Effector CD4-positive, alpha-beta T cell (primary cell): ENCODE measurements around the gene HSD11B1L.
"Not testable (repeated sequence)": the region's sequence is repeated elsewhere in the genome, so short reads cannot be mapped to it uniquely, and the experiment has no call there.

Experiments used
- DNase-seq: peaks from one replicate; pipeline ENCODE4 v3.0.0-alpha.2; 2020

Gene HSD11B1L

DNA sequence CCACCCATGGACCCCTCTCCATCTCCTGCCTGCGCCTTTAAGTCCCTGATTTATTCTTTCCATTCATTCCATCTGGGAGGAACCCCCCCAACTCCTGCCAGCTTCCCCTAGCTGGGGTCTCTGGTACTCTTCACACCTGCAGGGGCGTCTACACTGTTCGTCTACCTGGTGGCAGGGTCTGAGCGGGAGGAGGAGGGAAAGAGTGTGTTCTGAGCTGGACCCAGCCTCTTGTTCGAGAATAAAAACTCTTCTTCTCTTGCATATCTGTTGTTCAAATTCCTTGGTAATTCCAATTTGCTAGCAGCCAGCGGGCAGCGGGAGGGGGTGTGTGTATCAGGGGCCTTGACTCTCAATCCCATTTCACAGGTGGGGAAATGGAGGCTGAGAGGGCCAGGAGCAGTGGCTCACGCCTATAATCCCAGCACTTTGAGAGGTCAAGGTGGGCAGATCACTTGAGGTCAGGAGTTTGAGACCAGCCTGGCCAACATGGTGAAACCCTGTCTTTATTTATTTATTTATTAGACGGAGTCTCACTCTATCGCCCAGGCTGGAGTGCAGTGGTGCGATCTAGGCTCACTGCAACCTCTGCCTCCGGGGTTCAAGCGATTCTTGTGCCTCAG lies 7.5 kb downstream of the HSD11B1L start:
- not testable (repeated sequence) for DNase-seq

GRCh38 chr19:5690125-5690954 lies 9.5 kb downstream of the HSD11B1L start, which contains the start of gene RPL36:
RPL36 (plus strand) TSS chr19:5690295; CDS start chr19:5690508, 213 bp downstream.
- DNase-seq = peak; percentile 99

DNA sequence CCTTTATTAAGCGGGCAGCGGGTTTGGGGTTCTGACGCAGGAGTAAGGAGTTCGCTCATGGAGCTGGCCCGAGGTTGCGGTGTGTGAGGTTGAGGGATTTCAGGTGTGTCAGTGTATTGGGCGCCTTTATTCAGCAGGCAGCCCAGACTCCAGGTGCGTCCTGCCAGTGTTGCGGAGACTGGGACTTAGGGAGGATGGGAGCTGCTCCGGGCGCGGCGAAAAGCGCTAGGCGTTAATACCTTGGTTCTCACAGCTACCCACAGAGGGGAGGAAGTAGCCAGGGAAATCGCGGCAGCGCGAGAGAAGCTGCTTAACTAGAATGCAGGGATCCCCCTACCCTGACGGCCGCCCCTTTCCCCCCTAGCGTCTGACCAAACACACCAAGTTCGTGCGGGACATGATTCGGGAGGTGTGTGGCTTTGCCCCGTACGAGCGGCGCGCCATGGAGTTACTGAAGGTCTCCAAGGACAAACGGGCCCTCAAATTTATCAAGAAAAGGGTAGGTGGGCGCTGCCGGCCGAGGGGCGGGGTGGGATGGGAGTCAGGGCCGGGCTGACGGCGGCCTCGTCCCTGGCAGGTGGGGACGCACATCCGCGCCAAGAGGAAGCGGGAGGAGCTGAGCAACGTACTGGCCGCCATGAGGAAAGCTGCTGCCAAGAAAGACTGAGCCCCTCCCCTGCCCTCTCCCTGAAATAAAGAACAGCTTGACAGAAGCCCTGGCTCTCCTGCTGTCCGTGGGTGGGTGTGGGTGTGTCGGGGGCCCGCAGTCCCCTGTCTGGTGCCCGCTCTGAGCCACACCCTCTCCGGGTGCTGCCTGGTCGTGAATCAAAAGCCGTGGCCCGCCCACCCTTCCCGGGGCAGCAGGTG lies 10.4 kb downstream of the HSD11B1L start:
- peak; percentile 20 for DNase-seq

DNA sequence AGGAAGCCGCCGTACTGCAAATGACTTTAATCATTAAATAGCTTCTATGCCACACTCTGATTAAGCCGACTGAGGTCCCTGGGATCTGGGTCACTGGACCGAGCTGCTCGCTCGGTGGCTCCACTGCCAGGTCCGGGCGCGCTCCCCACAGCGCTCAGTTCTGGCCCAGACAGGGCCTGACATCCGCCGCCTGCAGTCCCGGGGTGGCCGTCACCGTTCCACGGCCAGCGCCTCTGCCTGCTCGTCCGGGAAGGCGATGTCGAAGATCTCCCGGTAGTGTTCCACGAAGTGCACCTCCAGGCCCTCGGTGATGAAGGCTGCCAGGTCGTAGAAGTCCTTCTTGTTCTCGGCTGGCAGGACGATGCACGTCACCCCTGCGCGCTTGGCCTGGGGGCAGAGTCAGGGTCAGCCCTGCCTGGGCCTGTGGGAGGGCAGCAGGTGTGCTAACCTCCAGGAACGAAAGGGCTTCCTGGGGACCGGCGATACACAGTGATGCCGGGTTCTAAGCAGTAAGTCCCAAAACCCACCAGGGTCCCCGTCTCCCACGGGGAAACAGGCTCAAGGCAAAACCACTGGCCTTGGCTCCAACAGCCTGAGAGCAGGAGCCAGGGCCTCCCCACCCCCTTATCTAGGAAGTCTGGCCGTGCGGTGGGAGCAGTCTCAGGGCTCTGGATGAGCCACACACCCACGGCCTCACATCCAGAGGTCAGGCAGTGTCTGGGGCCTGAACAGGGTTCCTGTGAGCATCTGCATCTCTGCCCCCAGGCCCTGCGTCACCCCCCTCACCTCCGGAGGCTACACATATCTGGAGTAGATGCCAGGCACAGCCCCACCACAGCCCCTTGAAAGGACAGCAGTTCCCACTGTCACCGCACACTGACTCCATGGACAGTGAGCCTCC lies 11.2 kb downstream of the HSD11B1L start:
- DNase-seq = no peak

DNA sequence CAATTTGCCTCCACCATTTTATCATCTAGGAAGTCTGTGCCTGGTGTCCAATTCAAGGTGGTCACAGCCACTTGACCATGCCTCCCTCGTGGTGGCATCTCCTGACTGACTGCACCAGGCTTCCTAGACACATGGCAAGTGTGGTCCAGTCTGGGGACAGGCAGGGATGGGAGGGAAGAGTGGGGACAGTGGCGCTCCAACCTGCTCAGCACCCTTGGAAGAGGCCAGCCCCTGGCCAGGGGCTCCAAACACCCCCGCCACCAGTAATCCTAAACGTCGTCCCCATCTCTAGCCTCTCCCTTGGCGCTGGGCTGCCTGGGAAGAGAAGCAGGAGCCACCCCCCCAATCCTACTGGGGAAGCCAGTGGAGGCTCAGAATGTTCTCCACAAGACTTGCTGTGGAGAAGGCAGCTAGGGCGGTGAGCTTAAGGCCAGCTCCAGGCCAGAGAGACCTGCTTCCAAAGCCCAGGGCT lies 11.9 kb downstream of the HSD11B1L start:
- no peak for DNase-seq

DNA sequence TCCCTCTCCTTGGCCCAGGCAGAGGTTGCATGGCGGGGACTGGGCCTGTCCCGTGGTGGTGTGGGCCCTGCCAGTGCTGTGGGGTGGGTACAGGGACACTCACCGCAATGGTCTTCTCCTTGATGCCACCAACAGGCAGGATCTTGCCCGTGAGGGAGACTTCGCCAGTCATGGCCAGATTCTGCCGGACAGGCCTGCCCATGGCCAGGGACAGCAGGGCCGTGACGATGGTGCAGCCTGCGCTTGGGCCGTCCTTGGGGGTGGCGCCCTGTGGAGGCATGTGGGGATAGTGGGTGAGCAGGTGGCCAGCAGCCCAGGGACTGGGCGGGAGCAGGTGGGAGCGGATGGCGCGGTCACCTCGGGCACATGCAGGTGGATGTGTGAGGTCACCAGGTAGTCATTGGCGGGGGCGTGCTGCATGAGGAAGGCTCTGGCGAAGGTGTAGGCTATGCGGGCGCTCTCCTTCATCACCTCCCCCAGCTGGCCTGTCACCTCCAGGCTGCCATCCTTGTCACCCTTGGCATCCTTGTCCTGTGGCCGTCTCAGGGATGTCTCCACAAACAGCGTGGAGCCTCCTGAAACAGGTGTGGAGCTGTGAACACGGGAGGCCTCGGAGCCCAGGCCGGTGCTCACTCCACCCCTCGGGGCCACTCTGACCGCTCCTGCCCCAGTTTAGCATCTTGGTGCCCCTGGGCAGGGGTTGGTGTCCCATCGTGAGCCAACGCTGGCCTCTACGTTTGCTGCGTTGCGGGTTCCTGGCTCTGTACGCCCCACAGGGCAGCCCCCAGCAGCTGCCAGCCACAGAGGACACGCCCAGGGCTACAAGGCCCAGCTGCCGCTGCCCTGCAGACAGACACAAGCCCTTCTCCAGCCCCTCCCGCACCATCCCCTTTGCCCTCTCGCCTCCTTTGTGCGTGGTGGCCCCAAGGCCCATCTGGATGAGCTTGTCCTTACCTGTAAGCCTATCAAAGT lies 12.7 kb downstream of the HSD11B1L start:
- no peak for DNase-seq

DNA sequence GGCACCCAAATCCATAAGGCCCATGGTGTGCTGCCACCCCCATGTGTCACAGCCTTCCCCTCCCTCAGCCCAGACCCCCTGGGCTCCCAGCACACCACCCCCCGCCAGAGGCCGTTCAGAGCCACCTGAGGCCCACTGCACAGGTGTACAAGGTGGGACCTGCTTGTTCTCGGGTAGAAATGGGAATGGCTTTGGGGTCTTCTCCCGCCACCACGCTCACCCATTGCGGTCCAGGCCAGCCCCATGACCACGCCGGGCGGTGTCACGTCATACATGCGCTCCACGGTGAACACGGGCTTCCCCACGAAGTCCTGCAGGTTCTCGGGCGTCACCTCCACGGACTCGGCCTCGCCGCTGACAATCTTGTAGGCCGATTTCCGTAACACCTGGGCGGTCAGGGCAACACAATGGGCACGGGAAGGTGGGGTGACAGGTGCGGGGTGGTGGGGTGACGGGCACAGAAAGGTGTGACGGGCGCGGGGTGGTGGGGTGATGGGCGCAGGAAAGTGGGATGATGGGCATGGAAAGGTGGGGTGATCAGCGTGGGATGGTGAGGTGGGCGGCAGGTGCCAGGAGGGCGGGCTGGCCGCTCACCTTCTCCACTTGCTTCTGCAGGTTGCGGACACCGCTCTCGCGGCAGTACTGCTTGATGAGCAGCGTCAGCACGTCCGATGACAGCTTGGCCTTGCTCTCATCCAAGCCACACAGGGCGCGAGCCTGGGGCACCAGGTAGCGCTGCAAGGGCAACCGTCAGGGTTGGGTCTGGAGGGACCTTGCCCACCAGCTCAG lies 13.5 kb downstream of the HSD11B1L start:
- DNase-seq = no peak

DNA sequence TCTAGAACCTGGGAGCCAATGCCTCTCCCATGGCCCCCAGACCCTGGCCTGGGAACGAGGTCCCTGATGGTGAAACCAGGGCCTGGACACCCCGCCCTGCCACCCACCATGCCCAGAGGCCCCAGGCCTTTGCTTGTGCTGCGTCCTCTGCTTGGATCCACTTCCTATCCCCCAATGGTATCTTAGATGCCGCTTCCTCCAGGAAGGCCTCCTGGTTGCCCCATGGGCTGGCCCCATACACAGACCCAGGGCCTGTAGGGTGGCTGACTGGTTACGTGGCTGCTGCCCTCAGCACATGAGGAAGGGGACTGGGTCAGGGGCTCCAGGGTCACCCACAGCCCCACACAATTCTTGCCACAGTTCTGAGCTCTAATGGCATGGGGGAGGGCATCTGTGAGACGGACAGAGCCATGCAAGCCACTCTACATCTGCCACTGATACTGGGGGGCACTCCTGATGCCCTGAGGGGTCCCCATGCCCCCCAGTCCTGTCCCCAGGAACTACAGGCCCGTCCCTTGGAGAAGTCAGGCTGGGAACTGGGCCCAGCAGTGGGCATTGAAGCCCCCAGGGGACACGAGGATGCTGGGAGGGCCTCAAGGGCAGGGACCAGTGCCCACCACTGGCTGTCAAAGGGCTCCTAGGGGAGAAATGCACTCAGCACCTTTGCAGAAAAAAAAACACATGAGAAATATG lies 14.3 kb downstream of the HSD11B1L start:
- DNase-seq = no peak

DNA sequence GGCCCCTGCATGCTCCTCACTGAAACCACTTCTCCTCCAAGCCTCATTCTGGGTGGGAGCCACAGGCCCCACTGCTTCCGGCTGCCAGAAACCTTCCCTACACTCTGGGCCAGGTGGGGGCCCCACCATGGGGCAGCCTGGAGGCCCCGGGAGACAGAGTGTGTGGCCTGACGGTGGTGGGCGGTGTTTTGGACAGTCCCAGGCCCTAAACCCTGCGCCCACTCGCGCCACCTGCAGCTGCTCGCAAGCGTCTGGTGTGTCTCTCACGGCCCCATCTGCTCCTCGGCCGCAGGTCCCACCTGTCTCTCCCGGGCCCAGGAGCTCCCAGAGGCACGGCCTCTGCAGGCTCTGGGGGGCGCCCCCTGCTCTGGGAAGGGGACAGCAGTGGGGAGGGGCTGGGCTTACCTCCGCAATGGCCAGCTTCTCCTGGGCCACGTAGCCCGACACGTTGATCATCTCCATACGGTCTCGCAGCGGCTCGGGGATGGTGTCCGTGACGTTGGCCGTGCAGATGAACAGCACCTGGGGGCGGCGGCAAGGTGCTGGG lies 14.9 kb downstream of the HSD11B1L start:
- DNase-seq = no peak

GRCh38 chr19:5696196-5697021 lies 15.6 kb downstream of the HSD11B1L start:
- no peak for DNase-seq

DNA sequence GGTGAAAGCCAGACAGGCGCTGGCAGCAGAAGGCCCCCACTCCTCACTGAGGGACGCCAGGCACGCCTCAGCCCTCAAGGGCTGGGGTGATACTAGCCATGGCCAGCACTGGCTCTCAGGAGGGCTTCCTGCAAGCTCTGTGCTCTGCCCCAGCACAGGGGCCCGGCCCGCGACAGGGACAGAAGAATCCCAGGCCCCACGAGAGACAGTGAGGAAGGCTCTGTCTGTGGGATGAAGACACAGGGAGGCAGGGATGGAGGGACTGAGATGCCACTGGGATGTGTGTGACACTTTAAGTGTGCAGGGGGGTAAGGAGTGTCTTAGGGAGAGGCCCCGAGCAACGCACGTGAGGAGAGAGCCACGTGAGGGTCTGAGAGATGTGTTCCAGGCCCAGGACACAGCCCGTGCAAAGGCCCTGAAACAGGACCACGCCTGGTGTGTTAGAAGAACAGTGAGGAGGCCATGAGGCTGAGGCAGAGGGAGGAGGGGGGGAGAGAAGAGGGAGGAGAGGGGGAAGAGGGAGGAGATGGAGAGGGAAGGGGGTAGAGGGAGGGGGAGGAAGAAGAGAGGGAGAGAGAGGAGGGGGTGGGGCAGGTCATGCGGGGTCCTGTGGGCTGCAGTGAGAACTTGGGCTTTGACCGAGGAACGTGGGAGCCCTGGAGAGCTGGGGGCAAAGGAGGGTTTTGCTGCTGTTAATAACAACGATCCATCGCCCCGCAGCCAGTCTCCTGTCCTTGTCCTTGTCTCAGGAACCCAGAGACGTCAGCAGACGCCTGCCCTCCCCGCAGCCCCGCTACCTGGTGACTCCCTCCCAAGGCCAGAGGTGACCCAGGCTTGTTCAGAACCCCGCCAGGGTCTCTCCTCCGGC lies 16.4 kb downstream of the HSD11B1L start:
- DNase-seq = no peak

- no peak for DNase-seq
Observed at GRCh38 chr19:5697890-5698634, 17.2 kb downstream of the HSD11B1L start.

DNA sequence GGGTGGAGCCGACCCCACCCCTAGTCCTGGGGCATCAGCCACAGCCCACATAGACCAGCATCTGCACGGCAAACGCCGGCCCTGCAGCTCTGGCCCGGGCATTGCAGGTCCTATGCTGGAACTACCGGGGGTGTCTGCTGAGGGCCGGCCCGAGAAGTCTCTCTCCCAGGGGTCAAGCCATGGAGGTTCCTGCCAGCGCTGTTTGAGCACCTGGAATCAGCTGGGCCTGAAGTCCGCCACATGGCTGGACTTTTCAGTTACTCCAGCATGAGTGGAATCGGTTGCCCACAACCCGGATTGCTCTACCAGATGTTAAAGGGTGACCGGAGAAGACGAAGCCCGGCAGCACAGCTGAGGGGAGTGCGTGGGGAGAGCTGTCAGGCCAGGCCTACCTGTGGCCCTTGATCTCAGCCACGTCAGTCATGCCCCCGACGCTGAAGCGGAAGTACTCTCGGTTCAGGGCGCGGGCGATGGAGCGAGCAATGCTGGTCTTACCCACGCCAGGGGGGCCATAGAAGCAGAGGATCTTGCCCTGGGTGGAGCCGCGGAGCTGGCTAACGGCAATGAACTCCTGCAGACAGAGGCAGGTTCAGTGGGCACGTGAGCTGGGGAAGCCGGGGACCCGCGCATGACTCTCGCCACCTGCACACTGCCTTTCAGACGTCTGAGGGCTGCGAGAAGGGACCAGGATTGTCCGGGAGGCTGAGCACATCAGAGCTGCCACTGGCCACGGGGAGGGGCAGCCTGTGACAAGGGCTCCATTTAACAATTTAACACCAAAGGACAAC lies 18.0 kb downstream of the HSD11B1L start:
- no peak for DNase-seq

DNA sequence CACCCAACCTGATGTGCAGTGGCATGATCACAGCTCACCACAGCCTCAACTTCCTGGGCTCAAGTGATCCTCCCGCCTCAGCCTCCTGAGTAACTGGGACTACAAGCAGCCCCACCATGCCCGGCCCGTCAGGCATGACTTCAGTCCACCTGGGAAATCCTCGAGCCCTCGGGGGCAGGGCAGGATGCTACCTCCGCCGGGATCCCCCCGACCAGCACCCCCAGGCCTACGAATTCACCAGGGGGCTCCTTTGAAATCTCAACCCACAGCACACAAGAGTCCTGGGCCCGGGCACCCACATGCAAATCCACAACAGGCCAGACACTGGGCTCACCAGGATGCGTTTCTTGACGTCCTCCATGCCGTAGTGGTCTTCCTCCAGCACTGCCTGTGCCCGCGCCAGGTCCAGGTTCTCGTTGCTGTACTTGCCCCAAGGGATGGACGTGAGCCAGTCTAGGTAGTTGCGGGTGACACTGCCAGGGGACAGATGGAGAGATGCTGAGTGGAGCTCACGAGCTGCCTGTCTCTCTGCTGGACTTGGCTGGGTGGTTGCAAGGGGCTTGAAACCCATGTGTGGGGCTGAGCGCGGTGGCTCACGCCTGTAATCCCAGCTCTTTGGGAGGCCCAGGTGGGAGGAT lies 19.7 kb downstream of the HSD11B1L start:
- DNase-seq = no peak

DNA sequence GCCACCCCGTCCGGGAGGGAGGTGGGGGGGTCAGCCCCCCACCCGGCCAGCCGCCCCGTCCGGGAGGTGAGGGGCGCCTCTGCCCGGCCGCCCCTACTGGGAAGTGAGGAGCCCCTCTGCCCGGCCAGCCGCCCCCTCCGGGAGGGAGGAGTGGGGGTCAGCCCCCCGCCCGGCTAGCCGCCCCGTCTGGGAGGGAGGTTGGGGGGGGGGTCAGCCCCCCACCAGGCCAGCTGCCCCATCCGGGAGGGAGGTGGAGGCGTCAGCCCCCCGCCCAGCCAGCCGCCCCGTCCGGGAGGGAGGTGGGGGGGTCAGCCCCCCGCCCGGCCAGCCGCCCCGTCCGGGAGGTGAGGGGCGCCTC lies 21.2 kb downstream of the HSD11B1L start:
- not testable (repeated sequence) for DNase-seq
